ENCODE data around the gene HMMR. TPM values are rescaled to one million over a fixed set of nuclear protein-coding genes. Genes with fewer than 3 reads are reported as not detected.

The HMMR gene
- polyA plus RNA-seq, 1 donor from 2014 or later = 3.5 TPM

- no peaks in the 10 kb centered on the region for H4K20me1 ChIP-seq (ENCODE audit: insufficient read depth)
- no peaks in the 10 kb centered on the region for H3K36me3 ChIP-seq (ENCODE audit: insufficient read depth, low read length)
- no peaks in the 10 kb centered on the region for H3K79me2 ChIP-seq (replicated peaks; ENCODE audit: insufficient read depth, low read length)
- no peak overlapping the region for H3K9ac ChIP-seq (ENCODE audit: low read length)
- H3K9me3 ChIP-seq (ENCODE audit: low read length) = no peaks in the 10 kb centered on the region
- no peak overlapping the region for H3K4me2 ChIP-seq (ENCODE audit: low read length)
- H3K27ac ChIP-seq (ENCODE audit: low read length) = no peak overlapping the region
- H3K27me3 ChIP-seq (ENCODE audit: insufficient read depth, low read depth, low read length) = no peaks in the 10 kb centered on the region
- no peak overlapping the region for H3K4me3 ChIP-seq (ENCODE audit: low read length)
- no peaks in the 10 kb centered on the region for H3F3A ChIP-seq (ENCODE audit: insufficient read depth, low read length, poor library complexity, severe bottlenecking)
- TF ChIP-seq POLR2AphosphoS5 (IDR thresholded peaks at IDR 0.05) = no peak
- no peak for TF ChIP-seq EZH2 (IDR thresholded peaks at IDR 0.05; ENCODE audit: borderline replicate concordance, insufficient read depth, low read length, poor library complexity, severe bottlenecking)
- no peak for TF ChIP-seq REST (IDR thresholded peaks at IDR 0.05; ENCODE audit: borderline replicate concordance)
- TF ChIP-seq TAF1 (IDR thresholded peaks at IDR 0.05; ENCODE audit: low read depth) = no peak
- TF ChIP-seq SMC3 (conservative IDR thresholded peaks at IDR 0.05; ENCODE audit: poor library complexity) = no peak
- TF ChIP-seq RAD21 (conservative IDR thresholded peaks at IDR 0.05) = no peak
- TF ChIP-seq, protein P1, sequence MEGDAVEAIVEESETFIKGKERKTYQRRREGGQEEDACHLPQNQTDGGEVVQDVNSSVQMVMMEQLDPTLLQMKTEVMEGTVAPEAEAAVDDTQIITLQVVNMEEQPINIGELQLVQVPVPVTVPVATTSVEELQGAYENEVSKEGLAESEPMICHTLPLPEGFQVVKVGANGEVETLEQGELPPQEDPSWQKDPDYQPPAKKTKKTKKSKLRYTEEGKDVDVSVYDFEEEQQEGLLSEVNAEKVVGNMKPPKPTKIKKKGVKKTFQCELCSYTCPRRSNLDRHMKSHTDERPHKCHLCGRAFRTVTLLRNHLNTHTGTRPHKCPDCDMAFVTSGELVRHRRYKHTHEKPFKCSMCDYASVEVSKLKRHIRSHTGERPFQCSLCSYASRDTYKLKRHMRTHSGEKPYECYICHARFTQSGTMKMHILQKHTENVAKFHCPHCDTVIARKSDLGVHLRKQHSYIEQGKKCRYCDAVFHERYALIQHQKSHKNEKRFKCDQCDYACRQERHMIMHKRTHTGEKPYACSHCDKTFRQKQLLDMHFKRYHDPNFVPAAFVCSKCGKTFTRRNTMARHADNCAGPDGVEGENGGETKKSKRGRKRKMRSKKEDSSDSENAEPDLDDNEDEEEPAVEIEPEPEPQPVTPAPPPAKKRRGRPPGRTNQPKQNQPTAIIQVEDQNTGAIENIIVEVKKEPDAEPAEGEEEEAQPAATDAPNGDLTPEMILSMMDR (IDR thresholded peaks at IDR 0.05; ENCODE audit: poor library complexity, severe bottlenecking) = no peak
- no peak for TF ChIP-seq EP300 (conservative IDR thresholded peaks at IDR 0.05; ENCODE audit: poor library complexity, severe bottlenecking)
- TF ChIP-seq MXI1 (conservative IDR thresholded peaks at IDR 0.05; ENCODE audit: poor library complexity, severe bottlenecking) = no peak
- H2AFZ ChIP-seq (ENCODE audit: low read depth, low read length) = no peak overlapping the region
- H3K9me2 ChIP-seq (ENCODE audit: insufficient read depth, low read length) = no peaks in the 10 kb centered on the region
Observed at GRCh38 chr5:163525096-163525495, 64.7 kb downstream of the HMMR start.

- Histone ChIP-seq H3F3A (ENCODE audit: insufficient read depth, low read length, poor library complexity, severe bottlenecking) (no peaks in the 10 kb centered on the region), H3K9me3 (ENCODE audit: low read length) (no peaks in the 10 kb centered on the region), H3K4me2 (ENCODE audit: low read length) (no peak overlapping the region), H3K9me2 (ENCODE audit: insufficient read depth, low read length) (no peaks in the 10 kb centered on the region), H3K27me3 (ENCODE audit: insufficient read depth, low read depth, low read length) (no peaks in the 10 kb centered on the region), H3K79me2 (replicated peaks; ENCODE audit: insufficient read depth, low read length) (no peaks in the 10 kb centered on the region), H4K20me1 (ENCODE audit: insufficient read depth) (no peaks in the 10 kb centered on the region), H3K27ac (ENCODE audit: low read length) (no peak overlapping the region), H2AFZ (ENCODE audit: low read depth, low read length) (no peak overlapping the region), H3K36me3 (ENCODE audit: insufficient read depth, low read length) (no peaks in the 10 kb centered on the region), H3K4me3 (ENCODE audit: low read length) (no peak overlapping the region), H3K9ac (ENCODE audit: low read length) (no peak overlapping the region)
- TF ChIP-seq, protein P1 (IDR thresholded peaks at IDR 0.05; ENCODE audit: poor library complexity, severe bottlenecking) = no peak
- TF ChIP-seq SMC3 (conservative IDR thresholded peaks at IDR 0.05; ENCODE audit: poor library complexity) (no peak), MXI1 (conservative IDR thresholded peaks at IDR 0.05; ENCODE audit: poor library complexity, severe bottlenecking) (no peak), RAD21 (conservative IDR thresholded peaks at IDR 0.05) (no peak)
Observed at GRCh38 chr5:163529698-163530097, 69.3 kb downstream of the HMMR start.
